Fibroblast of lung (primary cell): ENCODE results near the gene ITK.

Experiments used
- EZH2 ChIP-seq: IDR thresholded peaks from 2 replicates; pipeline ENCODE4 v1.5.1; 2012; ENCODE audit warnings: low read length, control low read depth, mild to moderate bottlenecking; ENCODE audit errors: missing control alignments
- TF ChIP-seq, protein P1 (sequence below), 2 donors: IDR thresholded peaks in 1 of 2; conservative IDR thresholded peaks in 1 of 2; 1 replicate in 1 of 2; 2 replicates in 1 of 2; pipeline ENCODE4 v1.5.1; 2011 to 2012; ENCODE audit warnings: low read length in 2 of 2, control low read depth in 1 of 2, inconsistent platforms in 1 of 2, low read depth in 1 of 2, mild to moderate bottlenecking in 1 of 2

GRCh38 chr5:157184117-157184670, 3.6 kb downstream of the ITK start:
- TF ChIP-seq, protein P1, sequence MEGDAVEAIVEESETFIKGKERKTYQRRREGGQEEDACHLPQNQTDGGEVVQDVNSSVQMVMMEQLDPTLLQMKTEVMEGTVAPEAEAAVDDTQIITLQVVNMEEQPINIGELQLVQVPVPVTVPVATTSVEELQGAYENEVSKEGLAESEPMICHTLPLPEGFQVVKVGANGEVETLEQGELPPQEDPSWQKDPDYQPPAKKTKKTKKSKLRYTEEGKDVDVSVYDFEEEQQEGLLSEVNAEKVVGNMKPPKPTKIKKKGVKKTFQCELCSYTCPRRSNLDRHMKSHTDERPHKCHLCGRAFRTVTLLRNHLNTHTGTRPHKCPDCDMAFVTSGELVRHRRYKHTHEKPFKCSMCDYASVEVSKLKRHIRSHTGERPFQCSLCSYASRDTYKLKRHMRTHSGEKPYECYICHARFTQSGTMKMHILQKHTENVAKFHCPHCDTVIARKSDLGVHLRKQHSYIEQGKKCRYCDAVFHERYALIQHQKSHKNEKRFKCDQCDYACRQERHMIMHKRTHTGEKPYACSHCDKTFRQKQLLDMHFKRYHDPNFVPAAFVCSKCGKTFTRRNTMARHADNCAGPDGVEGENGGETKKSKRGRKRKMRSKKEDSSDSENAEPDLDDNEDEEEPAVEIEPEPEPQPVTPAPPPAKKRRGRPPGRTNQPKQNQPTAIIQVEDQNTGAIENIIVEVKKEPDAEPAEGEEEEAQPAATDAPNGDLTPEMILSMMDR (conservative IDR thresholded peaks at IDR 0.05 in 1 of 2, IDR thresholded peaks at IDR 0.05 in 1 of 2; ENCODE audit: low read depth in 1 of 2, low read length in 2 of 2), result no peak
- no peak for TF ChIP-seq EZH2
